OCI-LY3 (cell line): Measurements from ENCODE around the gene MAB21L4.

ENCODE experiments used
- H2AFZ ChIP-seq: fragments of 200-600, 300-600 bp; shearing (Covaris generic); 2 replicates; pipeline ENCODE4 v1.6.0; 2014; ENCODE audit warnings: antibody characterized with exemption, low read depth, low read length
- H3K27ac ChIP-seq: fragments of 200-600, 300-600 bp; sonication (generic); 2 replicates; pipeline ENCODE4 v1.5.1; 2014; ENCODE audit warnings: mild to moderate bottlenecking, low read length, moderate library complexity, mixed read lengths
- H3K27me3 ChIP-seq: fragments of 200-600, 300-600 bp; sonication (generic); 2 replicates; pipeline ENCODE4 v1.6.1; 2014; ENCODE audit warnings: low read depth, low read length, mixed read lengths
- H3K36me3 ChIP-seq: fragments of 200-600, 300-600 bp; sonication (generic); replicated peaks from 2 replicates; pipeline ENCODE3; 2014; ENCODE audit warnings: low read depth, low read length, mixed read lengths
- H3K4me1 ChIP-seq: fragments of 300-600, 200-600 bp; sonication (generic); 2 replicates; pipeline ENCODE4 v1.6.1; 2014; ENCODE audit warnings: low read length, mixed read lengths
- H3K4me2 ChIP-seq: fragments of 200-600, 300-600 bp; sonication (generic); 2 replicates; pipeline ENCODE4 v1.6.1; 2014; ENCODE audit warnings: low read length, mixed read lengths
- H3K4me3 ChIP-seq: fragments of 300-600, 200-600 bp; sonication (generic); 2 replicates; pipeline ENCODE4 v1.5.1; 2014; ENCODE audit warnings: antibody characterized with exemption, mild to moderate bottlenecking, low read length, moderate library complexity
- H3K79me2 ChIP-seq: fragments of 300-600, 200-600 bp; shearing (Covaris generic); 2 replicates; pipeline ENCODE4 v1.6.1; 2014; ENCODE audit warnings: mild to moderate bottlenecking, low read length, mixed read lengths
- H3K9ac ChIP-seq: fragments of 300-600, 200-600 bp; shearing (Covaris generic); 2 replicates; pipeline ENCODE4 v1.6.0; 2014; ENCODE audit warnings: mild to moderate bottlenecking, low read length, moderate library complexity
- H3K9me3 ChIP-seq: fragments of 200-600, 300-600 bp; shearing (Covaris generic); 2 replicates; pipeline ENCODE4 v1.6.1; 2014; ENCODE audit warnings: low read length, mixed read lengths; ENCODE audit not compliant: insufficient read depth
- H4K20me1 ChIP-seq: fragments of 200-600, 300-600 bp; sonication (generic); 2 replicates; pipeline ENCODE4 v1.6.1; 2016; ENCODE audit warnings: low read length, mixed read lengths; ENCODE audit not compliant: insufficient read depth
- EZH2phosphoT487 ChIP-seq: fragments of 200-600 bp; shearing (Covaris generic); IDR thresholded peaks from 2 replicates; pipeline ENCODE4 v1.6.1; 2018; ENCODE audit warnings: antibody characterized with exemption, mixed run types, low read depth
- TF ChIP-seq, protein P1 (sequence below): fragments of 200-600, 300-600 bp; sonication (generic); IDR thresholded peaks from 2 replicates; pipeline ENCODE4 v1.5.1; 2014; ENCODE audit warnings: antibody characterized with exemption, low read length, low read depth

The MAB21L4 gene

DNA sequence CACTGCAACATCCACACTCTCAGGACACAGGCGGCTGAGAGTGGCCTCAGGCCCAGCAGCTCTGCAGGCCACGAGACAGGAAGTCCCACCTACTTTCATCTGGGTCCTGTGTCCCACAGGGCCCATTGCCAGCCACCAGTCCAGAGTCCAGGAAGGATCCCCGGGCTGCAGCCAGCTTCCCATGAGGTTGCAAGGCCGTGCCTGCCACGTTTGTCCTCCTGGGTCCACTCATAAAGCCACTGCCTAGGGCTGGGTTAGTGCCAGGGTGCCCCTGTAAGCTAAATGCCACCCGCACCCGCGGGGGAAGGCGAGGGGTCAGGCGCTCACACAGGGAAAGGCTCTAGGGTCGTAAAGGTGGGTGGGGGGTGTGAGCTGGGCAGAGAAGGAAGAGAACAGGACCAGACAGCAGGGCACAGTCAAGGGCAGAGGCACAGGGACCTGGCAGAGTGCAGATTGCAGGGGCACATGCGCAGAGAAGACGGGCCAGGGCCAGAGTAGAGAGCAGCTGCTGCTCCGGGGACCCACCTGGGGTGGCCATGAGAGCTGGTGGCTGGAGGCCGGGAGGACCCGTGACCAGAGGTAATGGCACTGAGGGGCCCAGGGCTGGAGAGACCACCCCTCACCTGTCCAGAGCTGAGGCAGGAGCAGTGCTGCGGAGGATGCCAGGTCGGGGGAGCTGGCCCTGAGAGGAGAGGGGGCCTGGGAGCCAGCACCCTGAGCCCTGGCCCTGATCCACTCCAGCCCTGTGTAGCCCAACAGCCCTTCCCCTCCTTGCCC is 19.3 kb downstream of the MAB21L4 start:
- Histone ChIP-seq H3K27me3 (no peaks in the 10 kb centered on the region), H3K36me3 (no peaks in the 10 kb centered on the region), H3K27ac (no peak overlapping the region), H3K9ac (no peak overlapping the region), H3K9me3 (no peaks in the 10 kb centered on the region), H3K4me2 (no peak overlapping the region), H4K20me1 (no peaks in the 10 kb centered on the region), H3K79me2 (no peaks in the 10 kb centered on the region), H2AFZ (no peak overlapping the region), H3K4me1 (no peaks in the 10 kb centered on the region), H3K4me3 (no peak overlapping the region)
- TF ChIP-seq, protein P1, sequence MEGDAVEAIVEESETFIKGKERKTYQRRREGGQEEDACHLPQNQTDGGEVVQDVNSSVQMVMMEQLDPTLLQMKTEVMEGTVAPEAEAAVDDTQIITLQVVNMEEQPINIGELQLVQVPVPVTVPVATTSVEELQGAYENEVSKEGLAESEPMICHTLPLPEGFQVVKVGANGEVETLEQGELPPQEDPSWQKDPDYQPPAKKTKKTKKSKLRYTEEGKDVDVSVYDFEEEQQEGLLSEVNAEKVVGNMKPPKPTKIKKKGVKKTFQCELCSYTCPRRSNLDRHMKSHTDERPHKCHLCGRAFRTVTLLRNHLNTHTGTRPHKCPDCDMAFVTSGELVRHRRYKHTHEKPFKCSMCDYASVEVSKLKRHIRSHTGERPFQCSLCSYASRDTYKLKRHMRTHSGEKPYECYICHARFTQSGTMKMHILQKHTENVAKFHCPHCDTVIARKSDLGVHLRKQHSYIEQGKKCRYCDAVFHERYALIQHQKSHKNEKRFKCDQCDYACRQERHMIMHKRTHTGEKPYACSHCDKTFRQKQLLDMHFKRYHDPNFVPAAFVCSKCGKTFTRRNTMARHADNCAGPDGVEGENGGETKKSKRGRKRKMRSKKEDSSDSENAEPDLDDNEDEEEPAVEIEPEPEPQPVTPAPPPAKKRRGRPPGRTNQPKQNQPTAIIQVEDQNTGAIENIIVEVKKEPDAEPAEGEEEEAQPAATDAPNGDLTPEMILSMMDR, result no peak
- no peak for TF ChIP-seq EZH2phosphoT487

DNA sequence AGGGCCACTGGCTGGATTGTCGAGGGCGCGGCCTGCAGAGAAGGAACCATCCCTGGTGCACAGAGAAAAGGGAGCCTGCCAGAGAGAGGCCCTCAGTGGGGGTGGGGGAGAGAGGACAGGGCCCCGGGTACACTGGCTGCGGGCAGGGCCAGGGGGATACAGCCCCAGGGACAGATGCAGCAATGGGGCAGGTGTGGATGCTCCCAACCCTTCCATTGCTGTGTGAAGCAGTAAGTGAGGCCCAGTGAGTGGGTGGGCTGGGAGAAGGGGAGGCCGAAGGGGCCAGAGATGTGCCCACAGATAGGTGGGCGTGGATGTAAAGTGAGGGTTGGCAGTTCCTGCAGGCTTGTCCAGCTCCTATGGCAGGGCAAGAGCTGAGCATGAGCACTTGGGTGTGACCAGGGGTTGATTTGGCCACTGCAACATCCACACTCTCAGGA is 19.9 kb downstream of the MAB21L4 start:
- no peak overlapping the region for H3K4me3 ChIP-seq
- no peaks in the 10 kb centered on the region for H3K79me2 ChIP-seq
- no peaks in the 10 kb centered on the region for H3K4me1 ChIP-seq
- H3K9ac ChIP-seq, result no peak overlapping the region
- no peaks in the 10 kb centered on the region for H3K27me3 ChIP-seq
- no peaks in the 10 kb centered on the region for H3K9me3 ChIP-seq
- H3K36me3 ChIP-seq, result no peaks in the 10 kb centered on the region
- no peaks in the 10 kb centered on the region for H4K20me1 ChIP-seq
- H3K27ac ChIP-seq, result no peak overlapping the region
- H2AFZ ChIP-seq, result no peak overlapping the region
- TF ChIP-seq, protein P1, result no peak
- TF ChIP-seq EZH2phosphoT487, result no peak
- H3K4me2 ChIP-seq, result no peak overlapping the region

DNA sequence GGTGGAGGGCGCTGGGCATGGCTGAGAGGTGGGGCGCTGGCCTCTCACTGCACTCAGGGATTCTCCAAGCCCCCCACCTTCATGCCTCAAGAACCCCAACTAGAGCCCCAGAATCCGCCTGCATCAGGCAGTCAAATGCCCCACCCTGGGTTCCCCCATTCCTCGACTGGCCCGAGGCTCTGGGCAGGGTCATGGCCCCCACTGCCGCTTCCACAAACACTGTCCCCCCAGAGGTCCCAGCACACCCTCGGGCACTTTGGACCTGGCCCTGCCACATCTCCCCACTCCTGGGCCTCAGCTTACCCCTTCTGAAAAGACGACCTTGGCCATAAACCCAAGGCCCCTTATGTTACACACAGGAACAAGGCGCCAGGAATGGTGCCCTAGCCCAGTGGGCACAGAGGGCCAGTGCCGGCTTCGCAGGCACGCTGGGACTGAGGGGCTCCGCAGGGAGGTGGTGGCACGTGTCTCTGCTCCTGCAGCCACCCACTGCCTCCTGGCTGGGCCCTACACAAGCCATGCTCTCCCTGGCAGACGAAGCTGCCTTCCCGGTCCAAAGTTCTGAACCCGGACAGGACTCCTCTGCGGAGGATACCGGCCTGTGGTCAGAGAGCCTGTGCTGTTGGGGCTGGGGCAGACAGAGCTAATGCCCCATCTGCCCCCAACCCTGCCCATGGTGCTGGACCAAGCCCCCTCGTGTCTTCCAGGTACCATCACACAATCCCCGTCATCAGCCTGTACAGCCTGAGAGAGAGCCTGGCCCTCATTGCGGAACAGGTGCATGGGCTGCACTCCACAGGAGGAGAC is 20.5 kb downstream of the MAB21L4 start:
- Histone ChIP-seq H3K4me1 (no peaks in the 10 kb centered on the region), H3K36me3 (no peaks in the 10 kb centered on the region), H2AFZ (no peak overlapping the region), H3K79me2 (no peaks in the 10 kb centered on the region), H3K9ac (no peak overlapping the region), H3K4me3 (no peak overlapping the region), H3K9me3 (no peaks in the 10 kb centered on the region), H4K20me1 (no peaks in the 10 kb centered on the region), H3K27ac (no peak overlapping the region), H3K4me2 (no peak overlapping the region), H3K27me3 (no peaks in the 10 kb centered on the region)
- TF ChIP-seq, protein P1, result no peak
- no peak for TF ChIP-seq EZH2phosphoT487

DNA sequence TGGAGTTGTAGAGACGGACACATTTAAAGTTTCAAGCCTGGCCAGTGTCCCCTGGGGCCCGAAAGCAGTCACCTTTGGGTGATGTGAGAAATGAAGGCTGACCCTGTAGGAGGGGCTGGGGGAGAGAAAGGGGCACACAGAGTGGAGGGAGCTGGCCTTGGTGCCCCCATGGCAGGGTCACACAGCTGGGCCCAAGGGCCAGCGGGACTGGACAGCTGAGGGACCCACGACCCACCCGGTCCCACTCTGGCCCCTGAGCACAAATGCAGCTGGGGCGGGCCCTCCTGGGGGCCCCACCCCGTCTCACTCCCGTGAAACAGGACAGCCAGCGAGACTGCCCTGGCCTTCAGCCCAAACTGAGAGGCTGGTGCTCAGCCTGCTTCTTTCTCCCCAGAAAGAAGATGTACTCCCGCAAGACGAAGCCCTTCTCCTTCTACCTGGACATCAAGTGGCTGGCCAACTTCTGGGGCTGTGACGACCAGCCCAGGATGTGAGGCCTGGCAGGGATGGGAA is 21.2 kb downstream of the MAB21L4 start:
- Histone ChIP-seq H3K79me2 (no peaks in the 10 kb centered on the region), H3K36me3 (no peaks in the 10 kb centered on the region), H3K4me2 (no peak overlapping the region), H3K9me3 (no peaks in the 10 kb centered on the region), H2AFZ (no peak overlapping the region), H3K27me3 (no peaks in the 10 kb centered on the region), H3K4me1 (no peaks in the 10 kb centered on the region), H4K20me1 (no peaks in the 10 kb centered on the region), H3K9ac (no peak overlapping the region), H3K4me3 (no peak overlapping the region), H3K27ac (no peak overlapping the region)
- TF ChIP-seq, protein P1, result no peak
- TF ChIP-seq EZH2phosphoT487, result no peak
